Stimulated activated CD4-positive, alpha-beta T cell treated with anti-CD3 and anti-CD28 coated beads, TNF-alpha, amount 100 ng/mL, for 48 hours (primary cell): ENCODE data around the gene P4HA1.
"Not testable (repeated sequence)": the region's sequence is repeated elsewhere in the genome, so short reads cannot be mapped to it uniquely, and the experiment has no call there.

Experiments
- DNase-seq, 3 donors: peaks; one replicate each; pipeline ENCODE4 v3.0.0-alpha.2; 2020; ENCODE audit warnings: low read depth in 3 of 3

The P4HA1 gene

DNA sequence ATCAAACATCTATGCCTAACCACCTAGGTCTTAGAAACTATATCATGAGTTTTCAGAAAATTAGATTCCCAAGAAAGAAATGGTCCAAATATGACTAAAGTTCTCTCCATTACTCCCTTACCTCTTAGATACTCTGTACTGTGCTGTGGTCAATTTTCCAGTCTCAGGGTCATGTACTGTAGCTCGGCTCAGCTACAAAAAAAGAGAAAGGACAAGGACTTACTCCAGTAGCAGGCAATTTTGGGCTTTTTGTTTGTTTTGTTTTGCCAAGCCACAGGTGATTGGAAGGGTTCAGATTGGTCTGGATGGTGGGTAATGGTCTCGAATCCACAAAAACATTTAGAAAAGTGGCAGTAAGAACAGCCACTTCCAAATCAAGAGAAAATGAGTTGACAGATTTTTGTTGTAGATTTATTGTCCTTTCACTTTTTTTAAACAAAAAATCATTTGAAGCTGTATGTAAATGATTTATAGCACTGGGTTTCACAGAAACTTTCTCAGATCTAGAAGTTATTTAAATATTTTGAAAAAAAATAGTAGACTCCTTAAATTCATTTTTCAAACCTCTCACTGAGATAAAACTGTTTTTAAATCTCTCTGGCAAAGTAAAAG, 52.8 kb downstream of the P4HA1 start:
- no peak for DNase-seq

DNA sequence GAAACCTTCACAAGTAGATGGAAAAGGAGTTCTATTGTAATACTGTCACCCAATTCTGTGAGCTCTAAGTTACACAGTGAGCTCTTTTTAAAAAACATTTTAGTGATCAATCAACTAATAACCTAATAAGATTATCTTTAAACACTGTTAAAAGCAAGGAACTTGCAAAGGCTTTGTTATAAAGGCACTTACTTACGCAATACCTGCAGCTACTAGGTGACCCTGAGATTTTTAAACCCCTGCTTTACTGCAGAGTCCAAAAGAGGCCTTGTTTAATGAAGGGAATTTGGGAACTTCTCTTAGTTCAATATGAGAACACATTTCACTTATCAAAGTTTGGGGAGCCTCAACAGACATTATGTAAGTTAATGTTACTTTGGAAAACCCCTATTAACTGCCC, 53.3 kb downstream of the P4HA1 start:
- no peak for DNase-seq

DNA sequence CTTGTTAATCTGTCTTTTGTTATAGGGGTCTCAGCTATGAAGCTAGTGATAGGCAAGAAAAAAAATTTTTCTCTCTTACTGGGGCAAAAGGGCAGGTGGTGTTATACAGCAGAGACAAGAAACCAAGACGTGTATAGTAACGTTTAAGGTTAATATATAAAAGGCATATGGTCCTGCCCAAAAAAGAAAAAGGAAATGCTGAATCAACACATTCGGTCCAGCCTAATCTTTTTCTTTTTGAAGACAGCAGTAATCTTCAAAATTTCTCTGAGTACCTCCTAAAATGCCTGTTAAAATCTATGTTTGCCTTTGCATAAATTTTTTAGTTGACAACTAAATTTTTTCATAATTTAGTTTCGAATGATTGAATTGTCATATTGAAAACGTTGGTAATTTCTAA, 54.5 kb downstream of the P4HA1 start:
- no peak for DNase-seq

DNA sequence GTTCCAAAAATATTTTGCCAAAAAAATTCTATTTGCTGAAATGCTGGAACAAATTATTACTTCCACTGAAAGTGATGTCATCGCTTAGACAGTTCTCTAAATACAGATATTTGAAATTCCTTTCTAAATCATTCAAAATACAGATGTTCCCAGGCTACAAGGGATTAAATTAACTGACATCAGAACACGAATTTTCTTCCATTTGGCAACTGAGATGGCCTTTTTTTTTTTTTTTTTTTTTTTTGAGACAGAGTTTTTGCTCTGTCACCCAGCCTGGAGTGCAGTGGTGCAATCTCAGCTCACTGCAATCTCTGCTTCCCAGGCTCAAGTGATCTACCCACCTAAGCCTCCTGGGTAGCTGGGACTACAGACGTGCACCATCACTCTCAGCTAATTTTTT, 57.0 kb downstream of the P4HA1 start:
- no peak for DNase-seq

DNA sequence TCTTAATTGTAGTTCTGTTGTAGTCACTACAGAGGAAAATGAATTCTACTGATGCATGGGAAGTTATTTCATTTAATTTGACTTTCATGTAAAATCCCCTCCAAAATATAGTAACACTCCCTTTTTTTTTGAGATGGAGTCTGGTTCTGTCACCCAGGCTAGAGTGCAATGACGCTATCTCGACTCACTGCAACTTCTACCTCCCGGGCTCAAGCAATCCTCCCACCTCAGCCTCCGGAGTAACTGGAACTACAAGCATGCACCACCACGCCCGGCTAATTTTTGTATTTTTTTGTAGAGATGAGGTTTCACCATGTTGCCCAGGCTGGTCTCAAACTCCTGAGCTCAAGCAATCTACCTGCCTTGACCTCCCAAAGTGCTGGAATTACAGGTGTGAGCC, 60.4 kb downstream of the P4HA1 start:
- not testable (repeated sequence) for DNase-seq

DNA sequence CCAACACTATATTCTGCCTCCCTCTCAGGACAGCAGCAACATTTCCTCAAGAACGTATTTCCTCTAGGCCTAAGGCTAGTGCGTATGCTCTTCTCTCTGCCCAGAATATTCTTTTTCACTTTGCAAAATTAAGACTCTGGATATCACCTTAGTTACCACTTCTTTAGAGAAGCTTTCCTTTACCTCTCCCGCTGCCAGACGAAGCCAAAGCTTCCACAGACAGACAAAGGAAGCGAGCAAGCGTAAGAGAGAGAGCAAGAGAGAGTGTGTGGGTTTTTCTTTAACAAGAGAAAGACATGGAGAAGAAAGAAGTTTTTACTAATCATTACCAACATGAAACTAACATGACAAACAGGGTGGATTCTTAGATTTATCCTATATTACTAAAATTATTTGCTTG, 64.1 kb downstream of the P4HA1 start:
- no peak for DNase-seq

DNA sequence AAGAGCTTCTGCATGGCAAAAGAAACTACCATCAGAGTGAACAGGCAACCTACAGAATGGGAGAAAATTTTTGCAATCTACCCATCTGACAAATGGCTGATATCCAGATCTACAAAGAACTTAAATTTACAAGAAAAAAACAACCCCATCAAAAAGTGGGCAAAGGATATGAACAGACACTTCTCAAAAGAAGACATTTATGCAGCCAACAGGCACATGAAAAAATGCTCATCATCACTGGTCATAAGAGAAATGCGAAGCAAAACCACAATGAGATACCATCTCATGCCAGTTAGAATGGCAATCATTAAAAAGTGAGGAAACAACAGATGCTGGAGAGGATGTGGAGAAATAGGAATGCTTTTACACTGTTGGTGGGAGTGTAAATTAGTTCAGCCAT, 70.0 kb downstream of the P4HA1 start:
- not testable (repeated sequence) for DNase-seq

DNA sequence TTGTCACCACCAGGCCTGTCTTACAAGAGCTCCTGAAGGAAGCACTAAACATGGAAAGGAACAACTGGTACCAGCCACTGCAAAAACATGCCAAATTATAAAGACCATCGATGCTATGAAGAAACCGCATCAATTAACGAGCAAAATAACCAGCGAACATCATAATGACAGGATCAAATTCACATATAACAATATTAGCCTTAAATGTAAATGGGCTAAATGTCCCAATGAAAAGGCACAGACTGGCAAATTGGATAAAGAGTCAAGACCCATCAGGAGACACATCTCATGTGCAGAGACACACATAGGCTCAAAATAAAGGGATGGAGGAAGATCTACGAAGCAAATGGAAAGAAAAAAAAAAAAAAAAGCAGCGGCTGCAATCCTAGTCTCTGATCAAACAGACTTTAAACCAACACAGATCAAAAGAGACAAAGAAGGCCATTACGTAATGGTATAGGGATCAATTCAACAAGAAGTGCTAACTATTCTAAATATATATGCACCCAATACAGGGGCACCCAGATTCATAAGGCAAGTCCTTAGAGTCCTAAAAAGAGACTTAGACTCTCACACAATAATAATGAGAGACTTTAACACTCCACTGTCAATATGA, 73.1 kb downstream of the P4HA1 start:
- DNase-seq, result not testable (repeated sequence)

DNA sequence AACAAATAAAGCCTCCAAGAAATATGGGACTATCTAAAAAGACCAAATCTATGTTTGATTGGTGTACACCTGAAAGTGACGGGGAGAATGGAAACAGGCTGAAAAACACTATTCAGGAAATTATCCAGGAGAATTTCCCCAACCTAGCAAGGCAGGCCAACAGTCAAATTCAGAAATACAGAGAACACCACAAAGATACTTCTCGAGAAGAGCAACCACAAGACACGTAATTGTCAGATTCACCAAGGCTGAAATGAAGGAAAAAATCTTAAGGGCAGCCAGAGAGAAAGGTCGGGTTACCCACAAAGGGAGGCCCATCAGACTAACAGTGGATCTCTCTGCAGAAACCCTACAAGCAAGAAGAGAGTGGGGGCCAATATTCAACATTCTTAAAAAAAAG, 73.7 kb downstream of the P4HA1 start:
- DNase-seq, result not testable (repeated sequence)

DNA sequence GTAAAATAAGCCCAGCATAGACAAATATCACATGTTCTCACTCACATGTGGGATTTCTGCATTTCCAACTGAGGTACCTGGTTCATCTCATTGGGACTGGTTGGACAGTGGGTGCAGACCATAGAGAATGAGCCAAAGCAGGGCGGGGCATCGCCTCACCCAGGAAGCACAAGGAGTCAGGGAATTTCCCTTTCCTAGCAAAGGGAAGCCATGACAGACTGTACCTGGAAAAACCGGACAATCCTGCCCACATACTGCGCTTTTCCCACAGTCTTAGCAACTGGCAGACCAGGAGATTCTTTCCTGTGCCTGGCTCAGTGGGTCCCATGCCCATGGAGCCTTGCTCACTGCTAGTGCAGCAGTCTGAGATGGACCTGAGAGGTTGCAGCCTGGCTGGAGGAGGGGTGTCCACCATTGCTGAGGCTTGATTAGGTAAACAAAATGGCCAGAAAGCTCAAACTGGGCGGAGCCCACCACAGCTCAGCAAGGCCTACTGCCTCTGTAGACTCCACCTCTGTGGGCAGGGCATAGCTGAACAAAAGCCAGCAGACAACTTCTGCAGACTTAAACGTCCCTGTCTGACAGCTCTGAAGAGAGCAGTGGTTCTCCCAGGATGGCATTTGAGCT, 75.0 kb downstream of the P4HA1 start:
- not testable (repeated sequence) for DNase-seq

DNA sequence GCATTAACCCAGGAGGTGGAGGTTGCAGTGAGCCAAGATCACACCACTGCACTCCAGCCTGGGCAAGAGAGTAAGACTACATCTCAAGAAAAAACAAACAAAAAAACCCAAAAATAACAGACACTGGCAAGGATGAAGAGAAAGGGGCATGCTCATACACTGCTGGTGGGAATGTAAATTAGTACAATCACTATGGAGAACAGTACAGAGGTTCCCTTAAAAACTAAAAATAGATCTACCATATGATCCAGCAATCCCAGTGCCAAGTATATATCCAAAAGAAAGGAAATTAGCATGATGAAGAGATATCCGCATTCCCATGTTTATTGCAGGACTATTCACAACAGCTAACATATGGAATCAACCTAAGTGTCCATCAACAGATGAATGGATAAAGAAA, 75.6 kb downstream of the P4HA1 start:
- no peak for DNase-seq

DNA sequence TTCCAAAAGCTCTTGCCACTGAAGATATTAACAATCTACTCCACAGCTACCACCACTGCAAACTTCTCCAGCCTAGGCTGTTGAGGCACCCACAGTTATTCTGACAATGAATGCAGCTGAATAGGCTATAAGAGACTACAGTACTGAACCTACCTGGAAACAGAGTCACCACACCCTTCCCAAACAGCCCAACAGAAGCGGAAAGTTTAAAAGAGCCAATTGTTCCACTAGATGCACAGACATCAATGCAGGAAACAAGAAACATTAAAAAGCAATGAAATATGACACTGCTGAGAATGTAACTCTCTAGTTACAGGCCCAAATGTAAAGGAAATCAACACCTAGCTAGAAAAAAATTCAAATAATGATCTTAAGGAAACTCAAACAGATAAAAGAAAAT, 77.6 kb downstream of the P4HA1 start:
- no peak for DNase-seq

DNA sequence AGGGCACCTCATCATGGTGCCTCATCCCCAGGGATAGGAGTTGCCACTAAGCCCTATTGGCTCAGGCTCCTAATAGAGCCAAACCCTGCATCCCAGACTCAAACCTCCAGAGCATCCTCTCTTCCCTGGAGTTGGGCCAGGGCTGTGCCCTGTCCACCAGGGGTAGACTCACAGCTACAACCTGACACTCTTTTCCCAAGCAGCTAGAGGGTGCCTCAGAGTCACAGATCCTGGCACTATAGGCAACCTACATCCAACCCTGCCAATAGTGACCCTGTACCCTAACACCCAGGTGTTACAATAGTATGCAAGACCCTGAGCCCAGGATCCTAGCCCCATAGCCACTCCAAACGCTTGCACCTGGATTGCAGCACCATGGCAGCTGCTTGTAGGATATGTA, 78.0 kb downstream of the P4HA1 start:
- DNase-seq, result no peak

DNA sequence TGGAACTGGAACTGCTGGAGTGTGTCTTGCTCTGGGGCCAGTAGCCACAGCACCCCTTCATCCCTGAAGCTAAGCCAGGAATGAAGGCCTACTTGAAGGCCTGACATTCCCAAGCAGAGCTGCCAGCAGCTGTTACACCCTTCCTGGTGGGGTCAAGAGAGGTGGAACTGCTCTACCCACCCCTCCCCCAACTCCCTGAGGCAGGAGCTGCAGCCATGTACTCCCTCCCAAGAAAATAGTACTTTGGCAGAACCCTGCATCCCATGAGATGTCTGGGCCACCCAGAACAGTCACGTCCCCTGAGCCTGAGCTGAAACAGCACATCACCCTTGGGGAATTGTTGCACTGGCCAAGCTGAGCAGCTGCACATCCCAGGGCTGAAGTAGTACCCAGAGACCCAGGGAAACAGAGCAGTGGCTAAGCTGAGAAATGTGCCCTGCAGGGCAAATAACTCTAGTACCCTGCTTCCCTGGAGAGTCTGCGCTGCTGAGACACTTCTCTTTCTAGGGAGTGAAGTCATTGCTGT, 78.6 kb downstream of the P4HA1 start:
- no peak for DNase-seq

DNA sequence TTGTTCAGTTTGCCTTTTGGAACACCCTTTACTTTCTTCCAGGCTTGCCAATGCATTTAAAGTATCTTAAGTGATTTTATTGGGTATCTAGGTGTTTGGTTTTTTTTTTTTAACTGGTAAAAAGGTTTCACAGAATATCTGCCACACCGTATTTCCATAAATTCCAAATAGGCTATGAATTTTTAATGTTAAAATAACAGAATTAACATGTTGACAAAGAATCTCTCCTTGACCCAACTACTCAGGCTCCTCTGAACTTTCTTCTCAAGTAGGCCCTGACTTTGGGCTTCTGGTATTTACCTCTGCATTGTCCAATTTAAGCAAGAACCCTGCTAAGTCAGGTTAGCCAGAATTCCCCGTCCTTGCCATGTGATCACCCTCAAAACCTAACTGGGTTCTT, 80.9 kb downstream of the P4HA1 start:
- no peak for DNase-seq

DNA sequence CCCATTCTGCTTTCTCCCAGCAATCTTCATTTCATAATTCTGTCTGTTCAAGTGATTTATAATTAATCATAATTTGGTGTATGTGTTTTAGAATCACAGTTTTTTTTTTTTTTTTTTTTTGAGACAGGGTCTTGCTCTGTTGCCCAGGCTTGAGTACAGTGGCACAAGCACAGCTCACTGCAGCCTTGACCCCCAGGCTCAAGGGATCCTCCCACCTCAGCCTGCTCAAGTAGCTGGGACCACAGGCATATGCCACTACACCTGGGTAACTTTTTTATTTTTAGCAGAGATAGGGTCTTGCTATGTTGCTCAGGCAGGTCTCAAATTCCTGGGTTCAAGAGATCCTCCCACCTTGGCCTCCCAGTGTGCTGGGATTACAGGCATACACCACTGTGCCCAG, 92.8 kb downstream of the P4HA1 start:
- DNase-seq, result no peak

DNA sequence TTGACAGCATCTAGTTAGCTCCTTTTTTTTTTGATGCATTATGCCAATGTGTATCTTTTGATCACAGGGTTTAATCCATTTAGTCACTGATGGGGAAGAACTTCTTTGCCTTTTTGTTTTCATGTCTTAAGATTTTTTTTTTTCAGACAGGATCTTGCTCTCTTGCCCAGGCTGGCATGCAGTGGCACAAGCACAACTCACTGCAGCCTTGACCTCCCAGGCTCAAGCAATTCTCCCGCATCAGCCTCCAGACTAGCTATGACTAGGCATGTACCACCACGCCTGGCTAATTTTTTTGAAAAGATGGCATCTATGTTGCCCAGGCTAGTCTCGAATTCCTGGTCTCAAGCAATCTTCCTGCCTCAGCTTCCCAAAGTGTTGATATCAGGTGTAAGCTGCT, 95.7 kb downstream of the P4HA1 start:
- DNase-seq, result no peak

DNA sequence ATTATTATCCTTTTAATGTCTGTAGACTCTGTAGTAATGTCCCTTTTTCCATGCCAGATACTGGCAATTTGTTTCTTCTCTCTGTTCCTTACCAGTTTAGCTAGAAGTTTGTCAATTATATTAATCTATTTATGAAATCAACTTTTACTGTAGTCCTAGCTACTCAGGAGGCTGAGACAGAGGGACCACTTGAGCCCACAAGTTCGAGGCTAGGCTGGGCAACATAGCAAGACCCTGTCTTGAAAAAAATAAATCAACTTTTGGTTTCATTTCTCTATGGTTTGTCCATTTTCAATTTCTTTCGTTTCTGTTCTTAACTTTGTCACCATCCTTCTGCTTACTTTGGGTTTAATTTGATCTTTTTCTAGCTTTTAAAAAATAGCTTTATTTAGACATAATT, 99.6 kb downstream of the P4HA1 start:
- no peak for DNase-seq

DNA sequence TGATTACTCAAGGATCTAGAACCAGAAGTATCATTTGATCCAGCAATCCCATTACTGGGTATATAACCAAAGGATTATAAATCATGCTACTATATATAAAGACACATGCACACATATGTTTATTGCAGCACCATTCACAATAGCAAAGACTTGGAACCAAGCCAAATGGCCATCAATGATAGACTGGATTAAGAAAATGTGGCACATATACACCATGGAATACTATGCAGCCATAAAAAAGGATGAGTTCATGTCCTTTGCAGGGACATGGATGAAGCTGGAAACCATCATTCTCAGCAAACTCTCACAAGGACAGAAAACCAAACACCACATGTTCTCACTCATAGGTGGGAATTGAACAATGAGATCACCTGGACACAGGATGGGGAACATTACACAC, 101.2 kb downstream of the P4HA1 start:
- DNase-seq, result not testable (repeated sequence)

DNA sequence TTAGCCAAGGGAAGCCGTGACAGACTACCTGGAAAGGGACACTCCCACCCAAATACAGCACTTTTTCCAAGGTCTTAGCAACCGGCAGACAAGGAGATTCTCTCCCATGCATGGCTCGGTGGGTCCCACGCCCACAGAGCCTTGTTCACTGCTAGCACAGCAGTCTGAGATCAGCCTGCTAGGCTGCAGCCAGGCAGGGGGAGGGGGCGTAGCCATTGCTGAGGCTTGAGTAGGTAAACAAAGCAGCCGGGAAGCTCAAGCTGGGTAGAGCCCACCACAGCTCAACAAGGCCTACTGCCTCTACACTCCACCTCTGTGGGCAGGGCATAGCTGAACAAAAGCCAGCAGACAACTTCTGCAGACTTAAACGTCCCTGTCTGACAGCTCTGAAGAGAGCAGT, 106.9 kb downstream of the P4HA1 start:
- DNase-seq, result not testable (repeated sequence)

DNA sequence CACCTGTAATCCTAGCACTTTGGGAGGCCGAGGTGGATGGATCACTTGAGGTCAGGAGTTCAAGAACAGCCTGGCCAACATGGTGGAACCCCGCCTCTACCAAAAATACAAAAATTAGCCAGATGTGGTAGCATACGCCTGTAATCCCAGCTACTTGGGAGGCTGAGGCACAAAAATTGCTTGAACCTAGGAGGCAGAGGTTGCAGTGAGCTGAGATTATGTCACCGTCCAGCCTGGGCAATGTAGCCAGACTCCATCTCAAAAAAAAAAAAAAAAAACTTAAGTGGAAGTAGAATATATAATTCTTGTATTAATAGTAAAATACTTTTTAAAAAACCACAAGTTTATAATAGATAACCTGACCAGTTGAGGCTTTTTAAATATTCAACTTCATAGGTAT, 112.0 kb downstream of the P4HA1 start:
- DNase-seq, result not testable (repeated sequence)

DNA sequence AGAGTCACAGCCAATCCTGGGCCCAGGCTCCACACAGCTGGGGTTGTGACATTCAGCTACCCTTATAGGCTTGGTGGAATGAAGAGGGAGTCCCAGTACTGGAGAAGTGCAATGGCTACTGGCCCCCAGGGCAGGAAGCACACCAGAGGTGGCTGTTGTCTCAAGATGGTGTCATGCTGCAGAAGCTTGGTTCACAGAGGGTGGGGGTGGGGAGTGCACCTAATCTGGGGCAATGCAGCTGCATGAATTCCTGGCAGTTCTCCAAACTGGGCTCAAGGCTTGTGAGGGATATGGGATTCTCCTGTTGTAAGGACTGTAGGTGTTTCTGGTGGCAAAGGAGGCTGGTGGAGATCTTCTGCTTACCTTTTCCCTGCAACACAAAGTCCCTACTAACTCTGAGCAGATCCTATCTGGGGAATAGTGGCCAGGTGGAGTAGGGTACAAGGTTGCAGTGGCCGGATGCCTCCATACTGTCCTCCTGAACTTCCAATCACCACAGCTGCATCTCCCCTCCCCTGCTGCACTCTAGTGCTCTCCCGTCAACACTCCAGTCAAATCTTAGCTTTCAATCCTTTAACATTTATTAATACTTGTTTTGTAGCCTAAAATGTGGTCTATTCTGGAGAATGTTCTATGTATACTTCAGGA, 114.7 kb downstream of the P4HA1 start:
- DNase-seq, result no peak
